ENCODE measurements around the gene DYTN.

DNA sequence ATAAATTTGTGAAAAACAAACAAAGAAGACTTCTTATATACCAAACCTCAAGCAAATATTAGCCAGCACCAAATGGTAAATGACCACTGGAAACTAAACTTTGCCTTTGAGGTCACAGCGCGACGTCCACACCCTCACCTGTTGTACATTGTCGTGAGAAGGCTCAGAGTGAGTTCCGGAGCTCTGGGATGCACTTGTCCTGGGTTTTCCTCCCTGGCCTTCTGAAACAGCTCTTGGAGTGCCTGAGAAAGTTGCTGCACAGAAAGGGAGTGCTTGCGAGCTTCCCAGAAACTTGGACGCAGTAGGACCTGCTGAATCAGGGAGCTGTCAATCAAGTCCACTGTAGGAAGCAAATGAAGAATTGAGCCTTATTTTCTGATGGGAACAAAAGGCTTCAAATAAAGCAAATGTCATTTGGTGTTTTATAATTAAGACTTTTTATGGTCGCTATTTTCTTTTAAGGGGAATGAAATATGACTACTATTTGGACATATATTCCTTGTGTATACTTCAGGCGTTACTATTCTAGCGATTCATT lies 11.0 kb downstream of the DYTN start:
- TF ChIP-seq, protein P1, sequence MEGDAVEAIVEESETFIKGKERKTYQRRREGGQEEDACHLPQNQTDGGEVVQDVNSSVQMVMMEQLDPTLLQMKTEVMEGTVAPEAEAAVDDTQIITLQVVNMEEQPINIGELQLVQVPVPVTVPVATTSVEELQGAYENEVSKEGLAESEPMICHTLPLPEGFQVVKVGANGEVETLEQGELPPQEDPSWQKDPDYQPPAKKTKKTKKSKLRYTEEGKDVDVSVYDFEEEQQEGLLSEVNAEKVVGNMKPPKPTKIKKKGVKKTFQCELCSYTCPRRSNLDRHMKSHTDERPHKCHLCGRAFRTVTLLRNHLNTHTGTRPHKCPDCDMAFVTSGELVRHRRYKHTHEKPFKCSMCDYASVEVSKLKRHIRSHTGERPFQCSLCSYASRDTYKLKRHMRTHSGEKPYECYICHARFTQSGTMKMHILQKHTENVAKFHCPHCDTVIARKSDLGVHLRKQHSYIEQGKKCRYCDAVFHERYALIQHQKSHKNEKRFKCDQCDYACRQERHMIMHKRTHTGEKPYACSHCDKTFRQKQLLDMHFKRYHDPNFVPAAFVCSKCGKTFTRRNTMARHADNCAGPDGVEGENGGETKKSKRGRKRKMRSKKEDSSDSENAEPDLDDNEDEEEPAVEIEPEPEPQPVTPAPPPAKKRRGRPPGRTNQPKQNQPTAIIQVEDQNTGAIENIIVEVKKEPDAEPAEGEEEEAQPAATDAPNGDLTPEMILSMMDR (IDR thresholded peaks at IDR 0.05): no peak
- no peak for TF ChIP-seq POLR2A (IDR thresholded peaks at IDR 0.05)

Measured in tibial nerve (tissue), 3 donors.